ENCODE measurements around the gene SAMD11. TPM values are rescaled to one million over a fixed set of nuclear protein-coding genes. Genes with fewer than 3 reads are reported as not detected.

SAMD11 gene
- total RNA-seq, 1 donor from 2014 or later: 1.7 TPM

DNA sequence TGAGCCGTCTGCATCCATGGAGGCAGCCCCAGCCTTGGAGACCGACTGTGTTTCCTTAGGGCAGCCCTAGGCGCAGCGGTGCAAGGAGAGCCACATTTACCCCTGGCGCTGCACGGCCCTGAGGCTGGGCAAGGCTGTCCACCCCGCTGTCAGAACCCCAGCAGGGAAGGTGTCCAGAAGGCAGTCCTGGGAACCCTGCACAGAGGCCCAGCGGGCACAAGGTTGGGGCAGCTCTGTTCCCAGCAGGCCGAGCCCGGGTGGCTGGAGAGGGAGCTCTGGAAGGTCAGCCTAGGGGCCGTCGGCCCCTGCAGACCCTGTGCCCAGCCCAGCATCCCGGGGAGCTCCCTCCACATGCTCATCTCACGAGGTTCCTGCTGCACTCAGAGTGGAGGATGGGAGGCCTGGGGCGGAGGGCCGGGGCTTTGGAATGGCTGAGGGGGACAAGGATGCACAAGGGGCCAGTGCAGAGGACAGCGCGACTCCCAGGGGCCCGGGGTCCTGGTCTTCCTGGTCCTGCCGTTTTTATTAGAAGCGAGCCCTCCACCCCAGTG is 19.9 kb upstream of the SAMD11 start:
- peak; percentile 54 for DNase-seq (ENCODE audit: missing footprints)
- intact Hi-C loops (cut with DNase I): loop anchor here (1.0 kb wide), 1 partner anchor 36 kb away; no protein-coding TSS in a partner anchor
- ATAC-seq: no peak

DNA sequence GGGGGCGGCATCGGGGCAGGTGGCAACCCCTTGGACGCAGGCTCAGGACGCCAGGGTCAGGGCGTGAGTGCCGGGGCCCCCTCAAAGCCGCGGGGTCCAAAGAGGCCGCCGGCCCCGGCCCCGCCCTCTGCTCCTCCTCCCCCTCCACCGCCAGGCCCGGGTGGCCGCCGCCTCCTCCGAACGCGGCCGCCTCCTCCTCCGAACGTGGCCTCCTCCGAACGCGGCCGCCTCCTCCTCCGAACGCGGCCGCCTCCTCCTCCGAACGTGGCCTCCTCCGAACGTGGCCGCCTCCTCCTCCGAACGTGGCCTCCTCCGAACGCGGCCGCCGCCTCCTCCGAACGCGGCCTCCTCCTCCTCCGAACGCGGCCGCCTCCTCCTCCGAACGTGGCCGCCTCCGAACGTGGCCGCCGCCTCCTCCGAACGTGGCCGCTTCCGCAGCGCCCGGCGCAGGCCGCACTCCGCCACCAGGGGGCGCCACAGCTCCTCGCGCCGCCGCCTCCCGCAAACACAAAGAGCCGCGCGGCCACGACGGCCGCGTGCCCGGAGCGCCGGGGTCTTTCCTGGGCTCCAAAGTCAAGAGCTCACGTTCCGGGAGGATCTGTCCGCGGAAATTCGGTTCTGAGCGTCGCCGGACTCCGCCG is 19.3 kb upstream of the SAMD11 start:
- DNase-seq (ENCODE audit: missing footprints) (peak; percentile 91), ATAC-seq (peak; percentile 86)
- intact Hi-C loops (cut with DNase I): loop anchor here (1.0 kb wide), 1 partner anchor 35 kb away; no protein-coding TSS in a partner anchor

DNA sequence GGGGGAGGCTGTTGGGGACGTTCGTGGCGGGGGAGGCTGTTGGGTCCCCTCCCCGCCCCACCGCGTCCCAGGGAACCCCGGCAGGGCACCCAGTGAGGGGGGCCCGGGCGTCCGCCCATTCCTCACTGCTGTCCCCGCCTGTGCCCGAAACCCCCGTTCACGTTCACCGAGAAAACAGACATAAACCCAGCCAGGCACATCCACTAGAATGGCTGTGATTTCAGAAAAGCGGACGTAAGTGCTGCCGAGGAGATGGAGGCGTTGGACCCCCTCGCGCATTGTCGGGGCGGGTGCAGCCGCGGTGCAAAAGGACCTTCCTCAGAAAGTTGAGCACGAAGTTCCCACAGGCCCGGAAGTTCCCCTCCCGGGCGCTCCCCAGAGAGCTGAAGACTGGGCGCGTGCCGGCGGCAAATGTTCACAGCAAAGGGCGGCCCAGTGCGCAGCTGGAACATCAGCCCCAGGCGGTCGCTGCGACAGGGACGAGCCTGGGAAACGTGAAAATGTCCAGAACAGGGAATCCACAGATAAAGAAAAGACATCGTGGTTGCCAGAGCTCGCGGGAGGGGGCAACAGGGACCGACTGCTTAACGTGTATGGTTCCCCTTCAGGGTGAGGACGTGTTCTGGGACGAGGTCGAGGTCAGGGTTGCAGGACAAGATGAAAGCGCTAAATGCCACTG is 18.5 kb upstream of the SAMD11 start:
- intact Hi-C loops (cut with DNase I): loop anchor here (5.0 kb wide), 1 partner anchor 52 kb away; the partner anchor contains the start of gene NOC2L
- peak; percentile 76 for DNase-seq (ENCODE audit: missing footprints)
- ATAC-seq: peak; percentile 73

DNA sequence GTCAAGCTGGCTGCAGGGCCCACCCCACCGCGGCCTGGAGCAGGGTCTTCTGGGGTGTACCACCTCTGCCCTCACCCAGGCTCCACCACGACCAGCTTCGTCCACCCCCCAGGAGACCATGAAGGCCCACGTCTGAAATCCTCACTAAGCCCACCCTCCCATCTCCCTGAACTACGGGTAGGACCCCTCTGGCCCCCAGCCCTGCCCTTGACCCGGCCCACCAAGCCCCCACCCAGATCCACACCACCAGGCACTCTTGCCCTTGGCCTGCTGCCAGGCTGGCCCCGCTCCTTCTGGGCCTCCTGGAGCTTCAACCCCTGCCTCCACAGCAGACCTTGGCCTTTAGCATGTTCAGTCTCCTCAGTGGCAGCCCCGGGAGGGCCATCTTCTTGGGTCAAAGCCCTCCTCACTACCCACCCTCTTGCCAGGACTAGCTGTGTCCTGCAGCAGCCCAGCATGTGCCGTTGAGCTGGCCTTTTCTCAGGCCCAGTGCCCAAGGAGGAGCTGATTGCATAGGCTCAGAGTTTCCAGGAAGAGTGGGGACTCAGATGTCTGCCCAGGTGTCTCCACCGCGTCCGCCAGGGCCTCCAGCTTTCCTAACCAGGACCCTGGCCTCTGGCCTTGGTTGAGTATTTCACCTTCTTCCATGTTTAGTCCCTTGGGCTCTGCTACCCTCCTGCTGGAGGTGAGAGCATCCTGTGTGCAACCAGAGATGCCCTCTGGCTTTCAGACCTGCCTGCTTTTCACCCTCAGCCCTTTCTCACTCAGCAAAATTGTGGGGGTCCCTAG is 17.7 kb upstream of the SAMD11 start:
- intact Hi-C loops (cut with DNase I): loop anchor here (5.0 kb wide), 1 partner anchor 51 kb away; the partner anchor contains the start of gene NOC2L
- DNase-seq (ENCODE audit: missing footprints): peak; percentile 60
- no peak for ATAC-seq

DNA sequence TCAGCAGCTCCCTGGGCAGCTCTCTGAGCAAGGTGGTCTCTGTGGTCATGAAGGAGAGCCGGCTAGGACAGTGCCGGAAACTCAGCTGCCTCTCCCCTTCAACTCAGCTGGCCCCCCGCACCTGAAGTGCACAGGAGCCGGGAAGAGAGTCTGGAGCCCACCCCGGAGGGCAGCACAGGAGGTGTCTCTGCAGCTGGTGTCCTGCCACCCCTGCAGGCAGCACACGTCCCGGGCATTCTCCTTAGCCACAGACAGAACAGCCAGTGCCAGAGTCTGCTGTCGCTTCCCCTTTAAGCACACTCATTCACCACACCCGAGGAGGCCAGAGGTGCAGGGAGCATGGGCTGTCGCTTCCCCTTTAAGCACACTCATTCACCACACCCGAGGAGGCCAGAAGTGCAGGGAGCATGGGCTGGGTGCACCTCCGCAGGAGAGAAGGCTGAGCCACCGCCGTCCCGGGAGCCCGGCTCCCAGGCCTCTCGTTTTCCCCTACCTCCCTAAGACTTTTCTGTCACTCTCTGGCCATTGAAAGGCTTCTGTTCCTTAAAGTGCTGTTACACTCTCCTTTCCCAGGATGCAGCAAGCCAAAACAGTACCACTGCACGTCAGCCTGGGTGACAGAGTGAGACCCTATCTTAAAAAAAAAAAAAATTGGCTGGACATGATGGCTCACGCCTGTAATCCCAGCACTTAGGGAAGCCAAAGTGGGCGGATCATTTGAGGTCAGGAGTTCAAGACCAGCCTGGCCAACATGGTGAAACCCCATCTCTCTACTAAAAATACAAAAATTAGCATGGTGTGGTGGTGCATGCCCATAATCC is 16.9 kb upstream of the SAMD11 start:
- intact Hi-C loops (cut with DNase I): loop anchor here (5.0 kb wide), 1 partner anchor 50 kb away; the partner anchor contains the start of gene NOC2L
- ATAC-seq (no peak), DNase-seq (ENCODE audit: missing footprints) (peak; percentile 73)

DNA sequence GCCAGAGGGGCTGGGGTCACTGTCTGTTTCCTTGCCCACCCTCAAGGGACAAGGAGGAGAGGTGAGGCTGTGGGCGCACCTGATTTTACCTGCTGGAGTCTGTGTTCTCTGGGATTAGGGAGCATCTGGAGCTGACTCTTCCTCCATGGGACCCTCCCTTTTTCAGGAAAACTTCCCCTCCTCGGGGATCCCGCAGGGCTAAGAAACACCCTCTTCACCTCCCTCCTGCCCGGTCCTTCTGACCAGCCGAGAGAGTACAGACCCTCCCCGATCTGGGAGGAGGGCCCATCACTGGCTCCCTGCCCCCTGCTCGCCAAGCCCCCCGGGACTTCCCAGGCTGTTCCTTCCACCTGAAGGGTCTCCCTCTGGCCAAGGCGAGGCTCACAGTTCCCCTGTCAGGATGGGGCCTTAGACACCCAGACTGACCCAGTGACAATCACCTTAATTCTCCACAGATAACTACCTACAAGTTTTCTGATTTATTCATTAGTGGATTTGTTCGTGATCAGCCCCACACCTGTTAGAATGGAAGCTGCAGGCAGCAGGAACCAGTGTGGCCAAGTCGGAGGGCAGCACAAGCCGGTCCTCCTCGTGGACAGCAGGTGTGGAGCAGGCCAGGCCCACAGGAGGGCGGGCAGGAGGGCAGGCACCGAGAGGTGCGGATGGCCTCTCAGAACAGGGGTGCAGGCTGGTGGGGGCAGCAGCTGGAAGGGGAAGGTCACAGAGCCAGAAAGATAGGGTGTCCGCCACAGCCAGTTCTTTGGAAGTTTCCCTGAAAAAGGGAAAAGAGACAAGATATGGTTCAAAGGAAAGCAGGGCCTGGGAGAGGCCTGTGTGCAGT is 15.9 kb upstream of the SAMD11 start:
- DNase-seq (ENCODE audit: missing footprints) (peak; percentile 37), ATAC-seq (no peak)
- intact Hi-C loops (cut with DNase I): loop anchor here (5.0 kb wide), 1 partner anchor 49 kb away; the partner anchor contains the start of gene NOC2L

DNA sequence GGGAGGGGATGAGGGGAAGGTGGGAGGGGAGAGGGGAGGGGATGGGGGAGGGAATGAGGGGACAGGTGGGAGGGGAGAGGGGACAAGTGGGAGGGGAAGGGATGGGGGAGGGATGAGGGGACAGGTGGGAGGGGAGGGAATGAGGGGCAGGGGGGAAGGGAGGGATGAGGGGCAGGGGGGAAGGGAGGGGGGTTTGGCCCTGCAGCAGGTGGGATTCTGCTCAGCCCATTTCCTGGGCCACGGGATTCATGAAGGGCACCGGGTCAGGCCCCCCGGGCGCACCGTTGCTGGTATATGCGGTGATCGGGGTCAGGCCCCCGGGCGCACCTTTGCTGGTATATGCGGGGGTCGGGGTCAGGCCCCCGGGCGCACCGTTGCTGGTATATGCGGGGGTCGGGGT is 15.1 kb upstream of the SAMD11 start:
- ATAC-seq: no peak
- intact Hi-C loops (cut with DNase I): loop anchor here (5.0 kb wide), 1 partner anchor 49 kb away; the partner anchor contains the start of gene NOC2L
- DNase-seq (ENCODE audit: missing footprints): peak; percentile 33

DNA sequence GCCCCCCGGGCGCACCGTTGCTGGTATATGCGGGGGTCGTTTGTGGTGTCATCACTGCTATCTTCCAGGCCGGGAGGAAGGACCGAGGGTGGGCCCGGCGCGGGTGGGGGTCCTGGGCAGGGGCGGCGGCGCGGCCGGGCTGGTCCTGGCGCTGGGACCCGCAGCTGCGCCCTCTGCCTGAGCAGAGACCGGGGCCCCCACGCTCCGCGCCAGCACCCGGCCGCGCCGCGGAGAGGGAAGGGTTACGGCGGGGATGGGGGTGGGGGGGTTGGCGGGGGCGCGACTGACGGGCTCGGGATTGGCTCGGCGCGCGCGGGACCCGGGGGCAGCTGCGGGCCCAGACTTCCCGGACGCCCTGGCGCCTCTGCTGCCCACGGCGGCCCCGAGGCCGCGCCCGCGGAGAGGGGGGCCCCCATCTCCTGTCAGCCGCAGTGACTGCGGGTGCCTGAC is 13.8 kb upstream of the SAMD11 start:
- intact Hi-C loops (cut with DNase I): loop anchor here (5.0 kb wide), 1 partner anchor 47 kb away; the partner anchor contains the start of gene NOC2L
- ATAC-seq (no peak), DNase-seq (ENCODE audit: missing footprints) (peak; percentile 9)

DNA sequence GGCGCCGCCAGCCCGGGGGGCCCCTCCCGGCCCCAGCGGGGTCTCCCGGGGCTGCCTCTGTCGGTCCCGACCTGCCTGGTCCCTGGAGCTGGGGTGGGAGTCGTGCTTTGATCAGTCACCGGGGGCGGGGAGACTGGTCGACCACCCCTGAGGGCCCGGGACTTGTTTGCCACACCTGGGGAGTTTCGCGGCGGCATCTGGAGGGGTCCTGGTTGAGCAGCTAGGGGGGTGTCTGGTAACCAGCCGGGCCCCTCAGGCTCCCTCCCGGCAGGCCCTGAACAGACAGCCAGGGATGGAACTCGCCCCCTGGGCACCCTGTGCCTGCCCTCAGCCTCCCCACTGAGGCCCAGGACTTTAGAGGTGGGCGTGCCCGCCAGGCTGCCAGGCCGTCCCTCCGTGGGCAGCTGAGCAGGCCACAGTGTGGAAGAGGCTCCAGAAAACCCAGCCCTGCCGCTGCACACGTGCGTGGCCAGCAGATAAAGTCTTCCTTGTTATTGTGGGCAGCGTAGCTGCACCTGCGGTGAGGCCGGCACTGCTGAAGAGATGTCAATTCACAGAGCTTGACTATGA is 13.3 kb upstream of the SAMD11 start:
- intact Hi-C loops (cut with DNase I): no loop called here
- DNase-seq (ENCODE audit: missing footprints) (peak; percentile 57), ATAC-seq (no peak)

DNA sequence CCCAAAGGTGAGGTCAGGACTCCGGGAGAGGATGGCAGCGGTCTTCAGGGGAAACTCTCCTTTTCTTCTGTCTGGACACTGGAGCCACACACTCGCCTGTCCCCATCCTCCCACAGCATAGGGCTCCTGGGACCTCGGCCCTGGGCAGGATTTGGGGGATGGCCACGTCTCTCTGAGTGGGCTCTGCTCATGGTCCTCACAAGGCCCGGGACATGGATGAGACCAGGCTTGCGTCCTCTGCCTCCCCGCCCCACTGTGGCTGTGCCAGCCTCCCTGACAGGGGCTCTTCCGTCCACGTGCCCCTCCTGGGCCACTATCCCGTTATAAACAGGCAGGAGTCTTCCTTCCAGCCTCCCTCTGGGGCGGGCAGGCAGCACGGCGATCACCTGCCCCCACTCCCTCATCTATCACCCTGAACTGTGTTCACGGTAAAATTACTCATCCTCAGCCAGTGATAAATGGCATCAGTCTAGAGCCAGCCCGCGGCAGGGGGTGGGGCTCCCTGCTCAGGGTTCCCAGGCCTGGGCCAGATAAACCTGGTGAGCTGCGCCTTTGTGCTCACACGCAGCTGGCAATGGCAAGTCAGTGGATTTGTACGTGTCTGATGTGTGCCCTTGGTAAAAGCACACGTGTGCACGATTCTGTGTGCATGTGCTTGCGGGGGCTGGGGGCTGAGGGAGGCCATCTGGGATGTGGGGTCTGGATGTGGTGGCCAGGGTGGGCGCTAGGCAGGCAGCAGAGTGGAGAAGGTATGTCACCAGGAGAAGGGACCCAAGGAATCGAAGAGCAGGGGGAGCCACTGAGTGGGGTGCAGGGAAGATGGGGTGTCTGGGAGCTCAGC is 12.6 kb upstream of the SAMD11 start:
- intact Hi-C loops (cut with DNase I): no loop called here
- DNase-seq (ENCODE audit: missing footprints) (peak; percentile 28), ATAC-seq (no peak)

DNA sequence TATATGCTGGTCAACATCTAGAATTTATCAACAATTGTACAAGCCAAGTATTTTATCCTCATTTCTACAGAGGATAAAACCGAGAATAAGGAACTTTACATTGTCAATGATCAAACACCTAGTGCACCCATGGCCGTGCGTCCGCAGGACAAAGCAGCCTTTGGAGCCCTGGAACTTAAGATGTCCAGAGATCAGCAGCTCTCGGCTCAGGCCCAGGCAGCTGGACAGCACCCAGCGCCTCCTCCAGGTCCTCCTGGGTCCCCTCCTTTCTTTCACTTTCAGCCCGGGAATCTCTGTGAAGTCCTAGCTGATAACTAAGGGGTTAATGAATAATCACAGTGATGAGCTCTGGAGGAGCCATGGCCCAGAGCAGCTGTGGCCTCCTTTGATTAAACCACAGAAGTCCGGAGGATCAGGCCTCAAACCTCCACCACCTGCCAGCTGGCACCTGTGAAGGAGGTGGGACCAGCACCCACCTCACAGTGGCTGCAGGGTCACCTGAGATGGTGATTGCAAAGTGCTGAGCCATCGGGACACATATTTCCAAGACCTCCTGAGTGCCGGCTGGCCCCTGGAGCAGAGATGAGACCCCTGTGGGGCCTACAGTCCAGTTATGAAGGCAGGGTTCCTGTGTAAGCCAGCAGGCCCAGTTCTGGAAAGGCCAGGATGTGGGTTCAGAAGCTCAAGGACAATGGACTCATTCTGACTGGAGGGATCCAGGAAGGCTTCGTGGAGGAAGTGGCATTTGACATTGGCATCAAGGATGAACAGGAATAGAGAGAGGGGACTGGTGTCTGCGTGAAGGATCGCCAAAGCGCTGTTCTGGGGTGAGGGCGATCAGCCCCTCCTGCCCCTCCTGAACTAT is 11.6 kb upstream of the SAMD11 start:
- DNase-seq (ENCODE audit: missing footprints): peak; percentile 50
- intact Hi-C loops (cut with DNase I): no loop called here
- ATAC-seq: no peak

DNA sequence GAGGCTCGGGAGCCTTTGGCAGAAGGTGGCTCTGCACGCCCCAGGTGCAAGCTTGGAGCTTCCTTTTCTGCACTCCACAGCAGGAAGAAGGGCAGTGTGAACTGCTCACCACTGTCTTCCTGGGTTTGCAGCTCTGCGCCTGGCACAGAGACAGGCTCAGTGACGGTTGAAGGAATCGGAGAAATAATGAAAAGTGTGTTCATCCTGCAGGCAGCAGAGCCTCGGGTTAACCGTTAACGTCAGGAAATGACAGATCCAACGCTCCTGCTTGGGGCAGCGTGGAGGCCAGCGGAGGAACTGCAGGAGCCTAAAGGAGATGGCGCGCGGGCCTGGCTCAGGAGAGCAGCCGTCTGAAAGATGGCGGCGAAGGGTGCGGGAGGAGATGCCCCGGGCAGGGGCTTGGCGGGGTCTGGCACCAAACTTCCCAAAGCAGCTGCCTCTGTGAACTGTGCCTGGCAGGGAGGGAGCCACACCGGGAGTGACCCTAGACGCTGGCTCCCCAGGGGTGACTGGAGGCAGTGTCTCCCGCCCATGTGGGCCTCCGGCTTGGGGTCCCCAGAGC is 10.9 kb upstream of the SAMD11 start:
- DNase-seq (ENCODE audit: missing footprints) (peak; percentile 52), ATAC-seq (no peak)
- intact Hi-C loops (cut with DNase I): no loop called here

DNA sequence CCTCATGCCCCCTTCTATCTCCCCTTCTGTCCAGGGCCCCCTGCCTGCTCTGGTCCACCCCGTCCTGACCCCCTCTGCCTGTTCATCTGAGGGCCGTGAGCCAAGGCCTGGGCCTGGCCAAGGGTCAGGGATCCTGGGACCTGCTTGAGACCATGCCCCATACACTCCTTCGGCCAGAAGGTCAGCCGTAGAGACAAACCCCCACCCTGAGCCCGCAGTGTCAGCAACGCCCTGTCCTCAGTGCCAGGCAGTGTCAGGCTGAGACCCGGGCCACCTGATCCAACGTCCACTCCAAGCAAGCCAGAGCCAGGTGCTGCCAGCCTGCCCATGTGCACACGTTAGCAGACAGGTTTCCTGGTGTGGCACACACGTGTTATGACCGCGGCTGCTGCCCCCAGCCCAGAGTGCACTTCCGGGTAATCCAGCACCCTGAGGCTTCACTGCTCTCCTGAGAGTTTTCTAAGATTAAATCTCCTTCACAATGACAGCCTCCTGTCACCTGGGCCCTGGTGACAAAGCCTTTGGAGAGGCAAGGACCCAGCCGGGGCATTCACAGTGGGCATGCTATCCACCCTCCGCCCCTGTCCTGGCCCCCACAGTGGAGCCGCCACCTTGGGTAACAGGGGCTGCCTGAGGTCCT is 10.1 kb upstream of the SAMD11 start:
- ATAC-seq (no peak), DNase-seq (ENCODE audit: missing footprints) (peak; percentile 58)
- intact Hi-C loops (cut with DNase I): no loop called here

DNA sequence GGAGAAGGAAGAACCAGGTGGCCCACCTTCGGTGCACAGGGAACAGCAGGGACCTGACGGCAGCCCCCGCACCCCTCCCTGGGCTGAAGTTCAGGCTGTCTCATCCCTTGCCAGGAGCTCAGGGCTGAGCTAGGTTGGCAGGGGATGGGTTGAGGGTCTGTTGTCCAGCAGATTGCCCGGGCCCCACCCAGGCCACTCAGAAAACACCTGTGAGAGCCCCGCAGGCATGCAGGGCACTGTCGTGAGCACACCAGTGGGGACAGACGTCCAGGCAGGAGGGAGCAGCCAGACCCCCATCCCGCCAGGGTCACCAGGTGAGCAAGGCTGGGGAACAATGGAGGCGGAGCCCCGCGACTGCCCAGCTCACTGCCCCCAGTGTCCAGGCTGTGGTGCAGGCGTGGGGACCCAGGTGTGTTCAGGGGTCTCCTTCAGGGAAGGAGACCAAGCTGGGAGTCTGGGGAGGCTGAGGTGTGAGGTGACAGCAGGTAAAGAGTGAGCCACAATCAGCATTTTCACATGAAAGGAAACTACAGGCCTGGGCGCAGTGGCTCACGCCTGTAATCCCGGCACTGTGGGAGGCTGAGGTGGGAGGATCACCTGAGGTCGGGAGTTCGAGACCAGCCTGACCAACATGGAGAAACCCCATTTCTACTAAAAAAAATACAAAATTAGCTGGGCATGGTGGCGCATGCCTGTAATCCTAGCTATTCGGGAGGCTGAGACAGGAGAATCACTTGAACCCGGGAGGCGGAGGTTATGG is 9.4 kb upstream of the SAMD11 start:
- DNase-seq (ENCODE audit: missing footprints) (peak; percentile 41), ATAC-seq (no peak)
- intact Hi-C loops (cut with DNase I): no loop called here

All from Right ventricle myocardium inferior (tissue), 1 donor.